ENCODE results near the gene SPDYE18. TPM values are rescaled to one million over a fixed set of nuclear protein-coding genes. Genes with fewer than 3 reads are reported as not detected.
"Not testable (repeated sequence)": the region's sequence is repeated elsewhere in the genome, so short reads cannot be mapped to it uniquely, and the experiment has no call there.

The SPDYE18 gene
- 0.17 TPM in 1 of 2 replicates, not detected in the other for total RNA-seq (2014; rRNA removed)
- polyA plus RNA-seq (2012) = 0.07 TPM

- DNase-seq (ENCODE audit: low read depth) = not testable (repeated sequence)
These were observed at the start of gene SPDYE18 for GRCh38 chr7:77062557-77062956. Gene SPDYE18 (minus strand): TSS chr7:77062558. CDS start chr7:77060512, 2,046 bp downstream.

GRCh38 chr7:77108362-77108761 lies 46.0 kb upstream of the SPDYE18 start:
- DNase-seq (ENCODE audit: low read depth) = not testable (repeated sequence)

GRCh38 chr7:77107659-77108058 lies 45.3 kb upstream of the SPDYE18 start:
- DNase-seq (ENCODE audit: low read depth) = not testable (repeated sequence)

GRCh38 chr7:77105904-77106303 lies 43.5 kb upstream of the SPDYE18 start:
- peak; percentile 12 for DNase-seq (ENCODE audit: low read depth)

GRCh38 chr7:77102671-77103070 lies 40.3 kb upstream of the SPDYE18 start:
- DNase-seq (ENCODE audit: low read depth) = not testable (repeated sequence)

- not testable (repeated sequence) for DNase-seq (ENCODE audit: low read depth)
These were observed 38.8 kb upstream of the SPDYE18 start for GRCh38 chr7:77101187-77101586.

- DNase-seq (ENCODE audit: low read depth) = not testable (repeated sequence)
These were observed 38.1 kb upstream of the SPDYE18 start for GRCh38 chr7:77100501-77100900.

- DNase-seq (ENCODE audit: low read depth) = not testable (repeated sequence)
These were observed 29.9 kb upstream of the SPDYE18 start for GRCh38 chr7:77092301-77092700.

- not testable (repeated sequence) for DNase-seq (ENCODE audit: low read depth)
These were observed 19.8 kb upstream of the SPDYE18 start for GRCh38 chr7:77082192-77082591.

GRCh38 chr7:77080236-77080635 lies 17.9 kb upstream of the SPDYE18 start:
- DNase-seq (ENCODE audit: low read depth) = not testable (repeated sequence)

- DNase-seq (ENCODE audit: low read depth) = not testable (repeated sequence)
These were observed 17.3 kb upstream of the SPDYE18 start for GRCh38 chr7:77079624-77080023.

- DNase-seq (ENCODE audit: low read depth) = not testable (repeated sequence)
These were observed 16.8 kb upstream of the SPDYE18 start for GRCh38 chr7:77079112-77079511.

- DNase-seq (ENCODE audit: low read depth) = not testable (repeated sequence)
These were observed 14.7 kb upstream of the SPDYE18 start for GRCh38 chr7:77077060-77077459.

- DNase-seq (ENCODE audit: low read depth) = peak; percentile 27
These were observed 12.5 kb upstream of the SPDYE18 start for GRCh38 chr7:77074786-77075396.

GRCh38 chr7:77071108-77071507 lies 8.8 kb upstream of the SPDYE18 start:
- DNase-seq (ENCODE audit: low read depth) = not testable (repeated sequence)

- DNase-seq (ENCODE audit: low read depth) = not testable (repeated sequence)
These were observed 3.5 kb upstream of the SPDYE18 start for GRCh38 chr7:77065869-77066268.

GRCh38 chr7:77063732-77064131 lies 1.4 kb upstream of the SPDYE18 start:
- DNase-seq (ENCODE audit: low read depth) = not testable (repeated sequence)

- not testable (repeated sequence) for DNase-seq (ENCODE audit: low read depth)
These were observed 30.1 kb downstream of the SPDYE18 start, which contains the start of gene SPDYE17 for GRCh38 chr7:77032261-77032660. Gene SPDYE17 (minus strand): TSS chr7:77032361. CDS start chr7:77030570, 1,791 bp downstream.

- not testable (repeated sequence) for DNase-seq (ENCODE audit: low read depth)
These were observed 36.0 kb downstream of the SPDYE18 start for GRCh38 chr7:77026349-77026748.

- peak; percentile 95 for DNase-seq (ENCODE audit: low read depth)
These were observed 52.2 kb downstream of the SPDYE18 start for GRCh38 chr7:77010074-77010680.

- DNase-seq (ENCODE audit: low read depth) = peak; percentile 93
These were observed 54.4 kb downstream of the SPDYE18 start for GRCh38 chr7:77008000-77008399.

- not testable (repeated sequence) for DNase-seq (ENCODE audit: low read depth)
These were observed 55.9 kb downstream of the SPDYE18 start for GRCh38 chr7:77006127-77007110.
